NCI-H524 treated with DMSO at 0.1 percent for 48 hours (cell line): Measurements from ENCODE around the gene RNF223.
"Not testable (repeated sequence)": the region's sequence is repeated elsewhere in the genome, so short reads cannot be mapped to it uniquely, and the experiment has no call there.

ENCODE experiments used
- DNase-seq: peaks from one replicate; lab custom pipeline; 2025; lab: John Stamatoyannopoulos, UW

The RNF223 gene

GRCh38 chr1:1087351-1088028 lies 13.4 kb upstream of the RNF223 start:
- no peak for DNase-seq

- DNase-seq = no peak
Observed at GRCh38 chr1:1086911-1087341, 12.8 kb upstream of the RNF223 start.

GRCh38 chr1:1085911-1086841 lies 12.1 kb upstream of the RNF223 start:
- no peak for DNase-seq

- no peak for DNase-seq
Observed at GRCh38 chr1:1085171-1085841, 11.2 kb upstream of the RNF223 start.

- DNase-seq = no peak
Observed at GRCh38 chr1:1084372-1085170, 10.5 kb upstream of the RNF223 start.

GRCh38 chr1:1083416-1084371 lies 9.6 kb upstream of the RNF223 start:
- DNase-seq = no peak

- DNase-seq = no peak
Observed at GRCh38 chr1:1082776-1083415, 8.8 kb upstream of the RNF223 start.

GRCh38 chr1:1082239-1082775 lies 8.2 kb upstream of the RNF223 start:
- DNase-seq = no peak

GRCh38 chr1:1081311-1082238 lies 7.5 kb upstream of the RNF223 start:
- no peak for DNase-seq

- no peak for DNase-seq
Observed at GRCh38 chr1:1080951-1081310, 6.8 kb upstream of the RNF223 start.

- no peak for DNase-seq
Observed at GRCh38 chr1:1080122-1080757, 6.1 kb upstream of the RNF223 start.

GRCh38 chr1:1079408-1080121 lies 5.5 kb upstream of the RNF223 start:
- peak; percentile 15 for DNase-seq

- DNase-seq = not testable (repeated sequence)
Observed at GRCh38 chr1:1077396-1077795, 3.3 kb upstream of the RNF223 start.

GRCh38 chr1:1075148-1075935 lies 1.2 kb upstream of the RNF223 start:
- DNase-seq = no peak

- DNase-seq = no peak
Observed at GRCh38 chr1:1074631-1075147, 583 bp upstream of the RNF223 start.
